ENCODE data around the gene FAM222B. TPM values are rescaled to one million over a fixed set of nuclear protein-coding genes. Genes with fewer than 3 reads are reported as not detected.

FAM222B gene
- total and polyA plus RNA-seq, 9 of the 15 experiments (the other 6 are each of a cell fraction or from before 2014, with no cell fraction given) = 4.0 to 34.6 (median 7.5) TPM

DNA sequence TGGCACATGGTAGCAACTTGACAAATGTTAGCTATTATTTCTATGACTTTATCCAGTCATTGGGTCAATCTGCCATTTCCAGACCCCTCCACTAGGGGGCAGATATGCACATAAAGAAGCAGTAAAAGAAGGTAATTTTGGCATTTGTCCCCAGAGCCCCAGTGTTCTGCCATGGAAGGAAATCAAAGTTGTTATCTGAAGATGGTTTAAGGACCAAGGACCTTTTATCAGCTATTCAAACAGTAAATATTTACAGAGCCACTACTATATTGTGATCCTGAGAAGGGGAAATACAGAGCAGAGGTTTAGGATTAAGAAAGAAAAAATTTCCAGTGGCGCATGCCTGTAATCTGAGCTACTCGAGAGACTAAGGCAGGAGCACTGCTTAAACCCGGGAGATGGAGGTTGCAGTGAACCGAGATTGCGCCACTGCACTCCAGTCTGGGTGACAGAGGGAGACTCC, 78.8 kb downstream of the FAM222B start:
- H3K9ac ChIP-seq (ENCODE audit: insufficient read depth in 1 of 2, low read depth in 2 of 2, low read length in 2 of 2) = no peak overlapping the region
- H2AFZ ChIP-seq (ENCODE audit: low read depth, low read length) = no peak overlapping the region
- H3K4me2 ChIP-seq (ENCODE audit: insufficient read depth, low read length) = no peak overlapping the region
- 58% methylated on average over 5 of the region's 5 CpGs for WGBS (ENCODE audit: insufficient coverage, low coverage, missing lambda C conversion rate)
- intact Hi-C loops (cut with micrococcal nuclease) = loop anchor here (1.0 to 5.0 kb wide), 4 partner anchors 77 to 152 kb away; partner anchors contain the start of gene DHRS13
- no TSS peak for BruUV-seq (replicated peaks)
- peak; percentile 73 to 87 (median 78) for DNase-seq (ENCODE audit: extremely low read depth in 1 of 4, low spot score in 3 of 4)
- H3K79me2 ChIP-seq (ENCODE audit: control insufficient read depth, insufficient read depth, low read length) = peaks cover 24% of the 10 kb centered on the region
- FAIRE-seq = peak; percentile 91
- POLR2A ChIA-PET = interaction anchor here (0.5 to 4.0 kb wide), 18 partner anchors 9 to 192 kb away, joined by 3 to 47 read pairs (median 3); partner anchors contain the start of genes FAM222B, FLOT2, NEK8 and PROCA1
- CTCF ChIA-PET (ENCODE audit: low intra/inter-chr PET ratio) = interaction anchor here (0.6 to 1.9 kb wide), 6 partner anchors 48 to 348 kb away, joined by 3 to 10 read pairs (median 4); partner anchors contain the start of gene FLOT2
- 0 out of 2 replicates have a peak, but pooled peaks cover 7% of the 10 kb centered on the region for H4K20me1 ChIP-seq (replicated peaks; ENCODE audit: control insufficient read depth, insufficient read depth, low read length)
- in situ Hi-C loops (cut with MboI) = no loop called here
- peaks cover 78% of the 10 kb centered on the region for H3K36me3 ChIP-seq (ENCODE audit: control insufficient read depth, insufficient read depth, low read length)
- no peak overlapping the region for H3K27ac ChIP-seq (ENCODE audit: extremely low read depth, low read depth, low read length)
- no peaks in the 10 kb centered on the region for H3K9me3 ChIP-seq (replicated peaks; ENCODE audit: control insufficient read depth, insufficient read depth, low read depth, low read length)
- peak; percentile 86 for ATAC-seq
- H3K27me3 ChIP-seq (ENCODE audit: control insufficient read depth in 2 of 2, insufficient read depth in 2 of 2, low read length in 2 of 2) = no peaks in the 10 kb centered on the region
- no peak overlapping the region for H3K4me3 ChIP-seq
- H3K4me1 ChIP-seq (replicated peaks in 1 of 2; ENCODE audit: control insufficient read depth in 2 of 2, insufficient read depth in 2 of 2, low read length in 2 of 2) = peaks cover 3% of the 10 kb centered on the region in 2 experiments; a peak in 2 of 5 replicates
- H3K9me1 ChIP-seq (ENCODE audit: control insufficient read depth, insufficient read depth, low read length) = no peaks in the 10 kb centered on the region
- TF ChIP-seq, protein P1, sequence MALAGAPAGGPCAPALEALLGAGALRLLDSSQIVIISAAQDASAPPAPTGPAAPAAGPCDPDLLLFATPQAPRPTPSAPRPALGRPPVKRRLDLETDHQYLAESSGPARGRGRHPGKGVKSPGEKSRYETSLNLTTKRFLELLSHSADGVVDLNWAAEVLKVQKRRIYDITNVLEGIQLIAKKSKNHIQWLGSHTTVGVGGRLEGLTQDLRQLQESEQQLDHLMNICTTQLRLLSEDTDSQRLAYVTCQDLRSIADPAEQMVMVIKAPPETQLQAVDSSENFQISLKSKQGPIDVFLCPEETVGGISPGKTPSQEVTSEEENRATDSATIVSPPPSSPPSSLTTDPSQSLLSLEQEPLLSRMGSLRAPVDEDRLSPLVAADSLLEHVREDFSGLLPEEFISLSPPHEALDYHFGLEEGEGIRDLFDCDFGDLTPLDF (CRISPR knock-in tag; IDR thresholded peaks at IDR 0.05) = 0 out of 2 replicates have a peak, but pooled peaks have one; percentile 14
- TF ChIP-seq PML (IDR thresholded peaks at IDR 0.05; ENCODE audit: low read length) (no peak), MAZ (CRISPR knock-in tag; conservative IDR thresholded peaks at IDR 0.05 in 1 of 2, IDR thresholded peaks at IDR 0.05 in 1 of 2) (peak; percentile 31 to 44; a peak in 1 of 4 replicates), FOXA3 (CRISPR knock-in tag; conservative IDR thresholded peaks at IDR 0.05 in 1 of 2, IDR thresholded peaks at IDR 0.05 in 1 of 2) (peak in 1 of 2 experiments; percentile 66; a peak in 1 of 4 replicates)
- TF ChIP-seq, protein P2, sequence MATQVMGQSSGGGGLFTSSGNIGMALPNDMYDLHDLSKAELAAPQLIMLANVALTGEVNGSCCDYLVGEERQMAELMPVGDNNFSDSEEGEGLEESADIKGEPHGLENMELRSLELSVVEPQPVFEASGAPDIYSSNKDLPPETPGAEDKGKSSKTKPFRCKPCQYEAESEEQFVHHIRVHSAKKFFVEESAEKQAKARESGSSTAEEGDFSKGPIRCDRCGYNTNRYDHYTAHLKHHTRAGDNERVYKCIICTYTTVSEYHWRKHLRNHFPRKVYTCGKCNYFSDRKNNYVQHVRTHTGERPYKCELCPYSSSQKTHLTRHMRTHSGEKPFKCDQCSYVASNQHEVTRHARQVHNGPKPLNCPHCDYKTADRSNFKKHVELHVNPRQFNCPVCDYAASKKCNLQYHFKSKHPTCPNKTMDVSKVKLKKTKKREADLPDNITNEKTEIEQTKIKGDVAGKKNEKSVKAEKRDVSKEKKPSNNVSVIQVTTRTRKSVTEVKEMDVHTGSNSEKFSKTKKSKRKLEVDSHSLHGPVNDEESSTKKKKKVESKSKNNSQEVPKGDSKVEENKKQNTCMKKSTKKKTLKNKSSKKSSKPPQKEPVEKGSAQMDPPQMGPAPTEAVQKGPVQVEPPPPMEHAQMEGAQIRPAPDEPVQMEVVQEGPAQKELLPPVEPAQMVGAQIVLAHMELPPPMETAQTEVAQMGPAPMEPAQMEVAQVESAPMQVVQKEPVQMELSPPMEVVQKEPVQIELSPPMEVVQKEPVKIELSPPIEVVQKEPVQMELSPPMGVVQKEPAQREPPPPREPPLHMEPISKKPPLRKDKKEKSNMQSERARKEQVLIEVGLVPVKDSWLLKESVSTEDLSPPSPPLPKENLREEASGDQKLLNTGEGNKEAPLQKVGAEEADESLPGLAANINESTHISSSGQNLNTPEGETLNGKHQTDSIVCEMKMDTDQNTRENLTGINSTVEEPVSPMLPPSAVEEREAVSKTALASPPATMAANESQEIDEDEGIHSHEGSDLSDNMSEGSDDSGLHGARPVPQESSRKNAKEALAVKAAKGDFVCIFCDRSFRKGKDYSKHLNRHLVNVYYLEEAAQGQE (IDR thresholded peaks at IDR 0.05; ENCODE audit: borderline replicate concordance) = peak; percentile 83
- TF ChIP-seq, protein P2 (CRISPR knock-in tag; IDR thresholded peaks at IDR 0.05; ENCODE audit: low read depth) = no peak
- TF ChIP-seq, protein P3, sequence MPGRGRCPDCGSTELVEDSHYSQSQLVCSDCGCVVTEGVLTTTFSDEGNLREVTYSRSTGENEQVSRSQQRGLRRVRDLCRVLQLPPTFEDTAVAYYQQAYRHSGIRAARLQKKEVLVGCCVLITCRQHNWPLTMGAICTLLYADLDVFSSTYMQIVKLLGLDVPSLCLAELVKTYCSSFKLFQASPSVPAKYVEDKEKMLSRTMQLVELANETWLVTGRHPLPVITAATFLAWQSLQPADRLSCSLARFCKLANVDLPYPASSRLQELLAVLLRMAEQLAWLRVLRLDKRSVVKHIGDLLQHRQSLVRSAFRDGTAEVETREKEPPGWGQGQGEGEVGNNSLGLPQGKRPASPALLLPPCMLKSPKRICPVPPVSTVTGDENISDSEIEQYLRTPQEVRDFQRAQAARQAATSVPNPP (IDR thresholded peaks at IDR 0.05; ENCODE audit: borderline replicate concordance, insufficient read depth, insufficient read length) = no peak
- TF ChIP-seq, protein P4, sequence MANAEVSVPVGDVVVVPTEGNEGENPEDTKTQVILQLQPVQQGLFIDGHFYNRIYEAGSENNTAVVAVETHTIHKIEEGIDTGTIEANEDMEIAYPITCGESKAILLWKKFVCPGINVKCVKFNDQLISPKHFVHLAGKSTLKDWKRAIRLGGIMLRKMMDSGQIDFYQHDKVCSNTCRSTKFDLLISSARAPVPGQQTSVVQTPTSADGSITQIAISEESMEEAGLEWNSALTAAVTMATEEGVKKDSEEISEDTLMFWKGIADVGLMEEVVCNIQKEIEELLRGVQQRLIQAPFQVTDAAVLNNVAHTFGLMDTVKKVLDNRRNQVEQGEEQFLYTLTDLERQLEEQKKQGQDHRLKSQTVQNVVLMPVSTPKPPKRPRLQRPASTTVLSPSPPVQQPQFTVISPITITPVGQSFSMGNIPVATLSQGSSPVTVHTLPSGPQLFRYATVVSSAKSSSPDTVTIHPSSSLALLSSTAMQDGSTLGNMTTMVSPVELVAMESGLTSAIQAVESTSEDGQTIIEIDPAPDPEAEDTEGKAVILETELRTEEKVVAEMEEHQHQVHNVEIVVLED (CRISPR knock-in tag; IDR thresholded peaks at IDR 0.05) = no peak

Measured in K562 (cell line).